HG03060 (cell line): ENCODE data around the gene GAB2.
"Not testable (repeated sequence)": the region's sequence is repeated elsewhere in the genome, so short reads cannot be mapped to it uniquely, and the experiment has no call there.

Experiments
- ATAC-seq: cut with Tn5 transposase; IDR thresholded peaks from one replicate; pipeline ENCODE4 v1.9.1; 2021; ENCODE audit warnings: low read depth, moderate number of reproducible peaks; ENCODE audit not compliant: unreplicated experiment

Gene GAB2

DNA sequence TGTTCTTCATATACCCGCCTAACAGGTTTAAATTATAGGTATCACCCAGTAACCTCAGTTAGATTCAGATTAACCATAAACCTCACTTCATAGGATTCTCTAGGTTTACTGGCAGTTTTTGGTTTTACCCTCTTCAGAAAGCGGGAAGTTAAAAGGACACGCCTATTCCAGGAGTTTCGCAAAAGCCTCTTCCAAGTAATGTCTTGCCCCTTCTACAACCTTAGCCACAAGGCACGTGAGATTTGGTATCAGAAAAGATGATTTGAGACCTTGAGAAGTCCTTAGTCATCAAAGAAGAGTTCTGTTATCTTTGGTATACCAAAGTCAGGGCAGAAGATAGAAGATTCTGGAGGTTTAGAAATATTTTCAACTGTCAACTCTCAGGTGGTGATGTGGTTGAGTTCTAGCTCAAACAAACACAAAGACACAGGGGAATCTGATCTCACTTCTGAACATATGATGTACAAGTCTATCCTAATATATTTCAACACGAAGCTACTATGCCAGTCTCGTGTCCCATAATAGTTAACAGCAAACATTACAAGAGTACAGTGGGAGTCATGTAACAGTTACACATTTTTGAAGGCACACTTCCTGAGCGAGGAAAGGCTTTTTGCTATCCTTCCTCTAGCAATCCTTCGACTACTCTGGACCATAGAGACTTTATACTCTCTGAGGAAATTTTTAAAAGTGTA is 125.4 kb downstream of the GAB2 start:
- ATAC-seq: no peak

DNA sequence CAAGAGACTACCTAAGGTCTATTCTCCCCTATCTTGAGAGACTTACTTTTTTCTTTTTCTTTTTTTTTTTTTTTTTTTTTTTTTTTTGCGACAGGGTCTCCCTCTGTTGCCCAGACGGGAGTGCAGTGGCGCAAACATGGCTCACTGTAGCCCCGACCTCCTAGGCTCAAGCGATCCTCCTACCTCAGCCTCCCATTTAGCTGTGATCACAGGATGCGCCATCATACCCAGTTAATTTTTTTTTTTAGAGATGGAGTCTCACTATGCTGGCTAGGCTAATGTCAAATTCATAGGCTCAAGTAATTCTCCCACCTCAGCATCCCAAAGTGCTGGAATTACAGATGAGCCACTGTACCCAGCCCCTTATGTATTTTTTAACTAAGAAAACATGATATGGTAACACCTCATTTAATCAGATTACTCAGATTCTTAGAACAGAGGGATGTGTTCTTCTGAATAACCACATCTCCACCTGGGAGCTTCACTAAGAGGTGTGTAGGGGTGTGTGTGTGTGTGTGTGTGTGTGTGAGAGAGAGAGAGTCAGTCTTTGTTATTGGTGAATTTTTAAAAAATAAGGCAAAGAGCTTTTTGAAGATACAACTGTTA is 126.0 kb downstream of the GAB2 start:
- no peak for ATAC-seq

DNA sequence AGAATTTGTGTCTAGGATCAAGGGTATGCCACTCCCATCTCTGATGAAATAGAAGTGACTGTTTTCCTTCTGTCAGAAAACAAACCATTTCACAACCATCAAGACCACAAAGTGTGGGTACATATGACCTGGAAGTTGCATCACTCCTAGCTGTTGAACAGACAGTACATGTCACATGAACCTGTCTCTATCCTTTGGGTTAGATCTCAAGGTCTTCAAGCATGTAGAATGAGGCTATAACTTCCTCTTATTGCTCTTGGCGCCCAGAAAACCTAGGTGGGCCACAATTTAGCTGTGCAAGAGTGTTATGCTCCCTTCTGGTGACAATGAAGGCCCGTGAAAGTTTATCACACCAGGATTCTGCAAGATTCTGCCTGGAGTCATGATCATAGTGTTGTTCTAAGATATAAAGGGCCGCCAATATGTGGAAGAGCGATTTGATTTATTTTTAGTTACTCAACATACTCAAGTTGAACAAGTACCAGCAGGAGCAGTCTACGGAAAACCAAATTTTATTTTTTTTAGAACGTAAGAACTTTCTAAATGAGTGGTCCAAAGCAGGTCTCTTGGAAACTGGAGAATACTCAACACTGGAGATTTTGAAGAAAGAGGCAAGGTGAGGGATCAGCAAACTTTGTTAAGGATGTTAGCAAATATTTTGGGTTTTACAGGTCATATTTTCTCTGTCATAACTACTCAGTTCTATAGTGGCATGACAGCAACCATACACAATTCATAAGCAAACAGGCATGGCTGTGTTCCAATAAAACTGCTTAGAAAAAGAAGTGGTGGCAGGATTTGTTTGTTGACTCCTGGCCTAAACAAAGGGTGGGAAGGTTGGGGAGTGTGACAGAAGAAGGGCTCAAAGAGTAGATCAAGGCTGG is 127.1 kb downstream of the GAB2 start:
- ATAC-seq: no peak

DNA sequence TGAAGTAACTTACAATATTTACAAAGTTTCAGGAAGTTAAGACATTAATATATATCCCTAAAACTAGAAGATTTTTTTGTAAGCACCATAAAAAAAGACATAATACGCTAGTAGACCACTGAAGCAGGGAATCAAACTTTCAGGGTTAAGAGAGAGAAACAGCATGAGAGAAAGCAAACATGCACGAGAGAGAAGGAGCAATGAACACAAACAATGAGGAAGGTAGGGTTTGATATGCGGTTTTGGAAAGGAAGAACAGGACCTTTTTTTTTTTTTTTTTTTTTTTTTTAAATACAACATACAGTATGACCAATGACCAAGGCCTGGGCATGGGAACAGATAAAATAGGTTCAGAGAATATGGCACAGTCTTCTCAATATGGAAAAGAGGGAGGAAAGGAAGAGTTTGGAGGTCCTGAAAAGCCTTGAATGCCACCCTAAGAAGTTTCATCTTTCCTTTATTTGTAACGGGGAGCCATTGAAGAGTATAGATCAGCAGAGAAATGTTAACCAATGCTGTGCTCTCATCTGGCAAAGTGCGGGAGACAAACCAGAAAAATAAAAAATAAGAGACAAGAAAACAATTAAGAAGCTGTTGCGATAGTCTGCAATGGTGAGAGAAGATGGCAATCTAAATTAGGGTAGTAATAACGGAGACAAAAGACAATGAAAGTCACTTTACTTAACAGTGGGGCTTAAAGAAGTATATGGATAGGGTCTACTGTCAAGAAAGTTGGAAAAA is 127.9 kb downstream of the GAB2 start:
- no peak for ATAC-seq

DNA sequence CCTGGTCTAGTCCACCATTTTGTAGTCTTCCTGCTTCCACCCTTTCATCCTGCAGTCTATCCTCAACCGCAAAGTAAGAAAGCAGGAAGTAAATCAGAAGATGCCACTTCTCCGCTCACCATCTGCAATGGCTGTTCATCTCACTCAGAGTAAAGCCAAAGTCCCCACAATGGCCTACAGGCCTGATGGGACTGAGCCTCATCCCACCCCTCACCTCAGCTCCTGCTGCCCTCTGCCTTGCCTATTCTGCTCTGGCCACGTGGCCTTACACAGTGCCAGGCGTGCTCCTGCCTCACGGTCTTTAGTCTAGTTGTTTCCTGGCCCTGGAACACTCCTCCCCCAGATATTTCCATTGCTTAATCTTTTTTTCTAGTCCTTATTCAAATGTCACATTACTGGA is 133.4 kb downstream of the GAB2 start:
- no peak for ATAC-seq

DNA sequence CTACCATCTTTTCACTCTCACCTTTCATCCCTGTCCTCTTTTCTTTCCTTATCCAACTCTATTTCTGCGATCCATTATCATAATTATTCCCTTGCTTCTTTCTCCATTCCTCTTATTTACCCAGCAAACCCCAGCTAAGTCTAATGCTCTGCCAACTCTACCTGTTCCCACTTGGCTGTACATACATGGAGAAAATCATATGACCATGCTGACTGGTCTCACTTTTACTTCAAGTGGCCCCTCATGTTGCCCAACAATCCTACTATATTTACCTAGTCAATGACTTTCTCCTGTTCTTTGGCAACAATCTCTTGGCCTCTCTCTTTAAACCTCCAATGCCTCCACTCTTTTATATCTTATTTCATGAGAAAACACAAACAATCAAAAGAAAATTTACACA is 134.8 kb downstream of the GAB2 start:
- no peak for ATAC-seq

DNA sequence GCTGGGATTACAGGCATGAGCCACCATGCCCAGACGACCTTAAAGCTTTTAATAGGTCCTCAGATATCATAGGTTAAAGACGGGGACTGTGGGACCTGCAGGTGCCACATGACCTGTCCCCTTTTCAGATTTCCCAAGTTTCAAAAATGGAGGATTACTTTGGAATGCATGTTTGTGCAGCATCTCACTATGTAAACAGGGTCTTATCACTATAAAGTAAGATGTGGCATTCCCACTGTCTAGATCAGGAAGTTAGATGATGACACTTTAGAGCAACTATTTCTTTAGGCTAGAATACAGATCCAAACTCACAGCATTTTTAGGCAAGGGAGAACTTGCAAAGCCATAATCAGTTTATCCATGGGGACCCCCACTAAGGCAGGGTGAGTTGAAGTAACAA is 136.1 kb downstream of the GAB2 start:
- no peak for ATAC-seq

DNA sequence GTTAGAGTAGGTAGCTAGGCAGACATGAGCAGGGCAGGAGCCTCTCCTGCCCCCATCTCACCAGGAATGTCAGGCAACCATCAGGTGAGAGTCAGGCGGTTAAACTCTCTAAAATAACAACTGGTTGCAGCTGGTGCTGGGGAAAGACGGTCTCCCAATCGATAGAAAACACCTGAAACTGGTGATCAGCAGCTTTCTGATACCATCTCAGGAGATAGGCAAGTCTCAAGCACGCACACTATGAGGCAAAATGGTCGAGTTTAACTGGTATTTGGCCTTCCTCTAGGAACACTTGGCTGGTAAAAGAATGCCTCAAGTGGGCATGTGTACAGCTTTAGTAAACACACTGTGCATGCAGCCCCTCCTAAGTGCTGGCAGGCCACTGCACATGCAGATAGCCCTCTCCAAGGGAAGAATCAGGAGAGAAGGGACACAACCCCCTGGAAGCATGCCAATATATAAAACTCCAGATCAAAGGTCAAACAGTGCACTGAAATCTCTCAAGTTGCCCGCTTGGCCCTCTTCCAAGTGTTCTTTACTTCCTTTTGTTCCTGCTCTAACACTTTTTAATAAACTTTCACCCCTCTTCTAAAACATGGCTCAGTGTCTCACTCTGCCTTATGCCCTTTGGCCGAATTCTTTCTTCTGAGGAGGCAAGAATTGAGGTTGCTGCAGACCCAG is 140.2 kb downstream of the GAB2 start:
- ATAC-seq: no peak

DNA sequence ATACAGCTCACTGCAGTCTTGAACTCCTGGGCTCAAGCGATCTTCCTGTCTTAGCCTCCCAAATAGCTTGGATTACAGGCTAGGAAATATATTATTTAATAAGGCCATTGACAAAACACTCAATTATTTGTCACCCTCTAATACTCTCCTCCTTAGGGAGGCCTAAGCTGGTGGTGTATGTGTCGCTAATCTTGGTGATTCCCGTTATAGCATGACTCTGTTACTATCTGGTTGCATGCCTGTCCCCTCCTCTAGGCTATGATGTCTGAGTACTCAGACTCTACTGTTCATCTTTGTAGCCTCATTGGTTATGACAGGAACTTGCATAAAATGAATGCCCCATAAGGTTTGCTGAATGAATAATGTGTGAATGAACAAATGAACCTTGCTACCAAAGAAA is 141.3 kb downstream of the GAB2 start:
- ATAC-seq: no peak

DNA sequence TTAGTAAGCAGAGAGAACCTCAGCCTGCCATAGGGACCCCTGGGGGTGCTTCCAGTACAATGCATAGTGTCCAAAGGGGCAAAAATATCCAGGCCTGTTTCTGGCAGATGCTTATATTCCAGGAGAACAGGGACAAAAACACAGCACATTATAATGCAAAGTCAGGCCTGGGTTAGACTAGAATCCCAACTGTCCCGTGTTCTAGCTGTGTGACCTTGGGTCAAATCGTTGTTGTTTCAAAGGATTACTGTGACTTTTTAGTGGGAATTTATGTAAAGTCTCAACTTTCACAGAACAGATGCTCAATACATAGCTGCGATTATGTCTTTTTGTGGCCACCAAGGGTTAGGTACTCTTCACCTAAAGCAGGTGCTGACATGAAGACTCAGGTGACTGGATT is 142.9 kb downstream of the GAB2 start:
- ATAC-seq: no peak

DNA sequence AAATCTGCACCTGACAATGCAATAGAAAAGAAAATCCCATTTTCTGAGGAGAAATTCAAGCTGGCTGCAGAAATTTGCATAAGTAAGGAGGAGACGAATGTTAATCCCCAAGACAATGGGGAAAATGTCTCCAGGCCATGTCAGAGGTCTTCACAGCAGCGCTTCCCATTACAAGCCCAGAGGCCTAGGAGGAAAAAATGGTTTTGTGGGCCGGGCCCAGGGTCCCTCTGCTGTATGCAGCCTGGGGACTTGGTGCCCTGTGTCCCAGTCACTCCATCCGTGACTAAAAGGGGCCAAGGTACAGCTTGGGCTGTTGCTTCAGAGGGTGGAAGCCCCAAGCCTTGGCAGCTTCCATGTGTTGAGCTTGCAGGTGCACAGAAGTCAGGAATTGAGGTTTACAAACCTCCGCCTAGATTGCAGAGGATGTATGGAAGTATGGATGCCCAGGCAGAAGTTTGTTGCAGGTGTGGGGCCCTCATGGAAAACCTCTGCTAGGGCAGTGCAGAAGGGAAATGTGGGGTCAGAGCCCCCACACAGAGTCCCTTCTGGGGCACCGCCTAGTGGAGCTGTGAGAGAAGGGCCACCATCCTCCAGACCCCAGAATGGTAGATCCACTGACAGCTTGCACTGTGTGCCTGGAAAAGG is 144.9 kb downstream of the GAB2 start:
- not testable (repeated sequence) for ATAC-seq

DNA sequence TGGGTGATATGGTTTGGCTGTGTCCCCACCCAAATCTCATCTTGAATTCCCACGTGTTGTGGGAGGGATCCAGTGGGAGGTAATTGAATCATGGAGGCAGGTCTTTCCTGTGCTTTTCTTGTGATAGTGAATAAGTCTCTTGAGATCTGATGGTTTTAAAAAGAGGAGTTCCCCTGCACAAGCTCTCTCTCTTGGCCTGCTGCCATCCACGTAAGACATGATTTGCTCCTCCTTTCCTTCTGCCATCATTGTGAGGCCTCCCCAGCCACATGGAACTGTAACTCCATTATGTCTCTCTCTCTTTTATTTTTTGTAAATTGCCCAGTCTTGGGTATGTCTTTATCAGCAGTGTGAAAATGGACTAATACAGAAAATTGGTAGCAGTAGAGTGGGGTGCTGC is 145.8 kb downstream of the GAB2 start:
- not testable (repeated sequence) for ATAC-seq

DNA sequence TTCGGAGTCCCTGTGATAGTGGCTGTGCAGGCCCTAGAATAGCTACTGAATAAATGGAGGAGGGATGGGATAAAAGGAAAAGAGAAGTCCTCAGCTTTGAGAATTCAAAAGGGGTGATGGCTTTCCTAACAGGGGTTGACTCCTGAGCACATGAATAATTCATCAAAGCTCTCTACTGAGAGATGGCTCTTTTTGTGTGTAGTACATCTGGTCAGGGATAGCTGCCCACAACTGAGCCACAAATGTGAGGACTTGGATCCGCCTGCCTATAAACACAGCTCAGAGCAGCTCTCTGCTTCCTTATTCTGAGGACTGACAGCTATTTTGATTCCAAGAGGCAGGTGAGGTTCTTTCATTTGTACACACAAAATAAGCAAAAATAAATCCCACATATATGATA is 146.6 kb downstream of the GAB2 start:
- no peak for ATAC-seq

DNA sequence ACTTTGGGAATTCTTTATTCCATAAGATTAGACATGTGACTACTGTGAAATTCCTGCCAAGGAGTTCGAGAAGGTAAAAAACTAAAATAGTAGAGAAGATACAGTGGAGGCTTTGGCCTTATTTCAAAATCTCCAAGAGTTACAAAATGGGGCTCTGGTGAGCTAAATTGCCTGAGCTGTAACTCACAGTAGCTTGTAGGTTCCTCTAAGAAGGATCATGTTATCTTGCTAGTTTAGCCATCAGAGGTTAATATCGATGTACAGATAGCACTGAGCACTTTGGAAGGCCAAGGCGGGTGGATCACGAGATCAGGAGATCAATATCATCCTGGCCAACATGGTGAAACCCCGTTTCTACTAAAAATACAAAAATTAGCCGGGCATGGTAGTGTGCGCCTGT is 147.8 kb downstream of the GAB2 start:
- no peak for ATAC-seq

DNA sequence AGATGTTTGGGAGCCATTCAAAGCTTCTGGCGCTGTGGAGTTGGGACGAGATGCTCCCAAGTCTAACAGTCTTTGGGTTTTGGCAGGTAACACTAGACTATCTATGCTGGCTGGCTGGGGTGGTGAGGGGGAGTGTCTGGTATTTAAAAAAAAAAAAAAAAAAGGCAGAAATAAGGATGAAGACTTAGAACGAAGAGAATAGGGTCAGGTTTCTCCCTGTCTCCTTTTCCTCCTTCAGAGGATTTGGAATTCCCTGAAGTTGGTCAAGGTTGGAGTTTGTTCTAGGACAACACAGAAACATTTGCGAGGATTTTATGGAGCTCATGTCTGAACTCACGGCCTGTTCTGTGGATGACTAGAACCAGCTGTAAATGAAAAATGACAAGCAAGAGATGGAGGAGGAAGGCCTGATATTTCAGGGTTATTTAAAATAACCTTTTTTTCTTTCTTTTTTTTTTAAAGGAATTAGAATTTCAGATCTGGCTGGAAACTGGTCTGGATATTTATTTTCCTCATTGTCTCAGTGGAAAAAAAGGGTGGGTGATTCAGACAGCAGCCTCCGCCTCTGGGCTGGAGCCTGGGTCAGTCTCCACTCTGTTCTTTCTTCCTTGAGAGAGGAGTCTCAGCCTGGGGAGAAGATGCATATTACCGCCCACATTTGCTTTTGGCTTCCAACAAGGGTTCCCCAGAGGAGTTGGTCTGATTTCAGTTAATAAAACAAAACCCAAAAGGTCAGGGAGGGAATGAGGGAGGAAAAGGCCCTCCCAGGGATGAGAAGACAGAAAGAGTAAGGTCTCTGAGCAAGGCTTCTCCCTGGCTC is 148.8 kb downstream of the GAB2 start:
- ATAC-seq: no peak

DNA sequence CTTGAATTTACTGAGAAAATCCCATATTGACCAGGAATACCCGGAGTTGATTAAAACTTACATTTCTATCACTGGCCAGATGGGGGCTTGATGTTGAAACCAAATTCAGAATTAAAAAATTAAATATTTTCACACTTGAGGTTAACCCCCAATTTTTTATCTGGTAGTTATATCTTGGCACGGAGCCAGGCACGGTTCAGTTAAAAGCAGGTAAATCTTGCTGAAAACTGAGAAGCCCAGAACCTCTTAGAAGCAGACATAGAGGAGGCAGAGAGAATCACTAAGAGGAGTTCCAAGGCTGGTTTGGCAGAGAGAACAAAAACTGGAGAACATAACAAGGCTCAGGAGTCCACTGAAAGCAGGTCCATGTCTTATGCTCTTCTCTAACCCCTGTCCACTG is 151.2 kb downstream of the GAB2 start:
- ATAC-seq: no peak

DNA sequence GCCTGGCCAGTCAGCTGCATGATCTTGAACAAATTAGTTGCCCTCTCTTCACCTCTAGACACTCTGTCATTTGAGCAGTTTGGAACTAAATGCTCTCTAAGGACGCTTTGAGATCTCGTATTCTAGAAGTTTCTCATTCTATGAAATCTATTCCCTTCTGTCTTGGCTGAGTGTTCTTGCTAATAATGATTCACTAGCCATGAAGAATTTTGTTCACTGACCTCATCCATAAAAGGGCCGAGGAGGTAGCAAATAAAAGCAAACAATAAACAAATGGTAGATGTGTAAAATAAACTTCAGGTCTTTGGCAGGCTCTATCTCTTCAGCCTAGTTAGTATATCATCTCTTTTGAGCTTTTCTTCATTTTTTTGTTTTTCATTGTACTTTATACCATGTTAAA is 152.3 kb downstream of the GAB2 start:
- ATAC-seq: no peak

DNA sequence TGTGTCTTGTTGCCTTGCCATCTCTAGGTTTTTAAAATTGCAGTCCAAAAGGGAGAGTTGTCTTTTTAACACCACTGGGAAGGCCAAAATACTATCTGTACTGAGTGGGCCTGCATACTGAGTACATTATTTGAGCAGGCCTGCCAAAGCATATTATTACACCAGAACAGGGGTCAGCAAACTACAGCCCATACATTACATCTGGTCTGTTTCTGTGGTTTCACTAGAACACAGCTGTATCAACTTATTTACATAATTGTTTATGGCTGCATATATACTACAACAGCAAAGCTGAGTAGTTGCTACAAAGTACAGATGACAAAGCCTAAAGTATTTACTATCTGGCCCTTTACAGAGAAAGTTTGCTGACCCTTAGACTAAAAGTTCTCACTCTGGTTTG is 154.9 kb downstream of the GAB2 start:
- no peak for ATAC-seq

DNA sequence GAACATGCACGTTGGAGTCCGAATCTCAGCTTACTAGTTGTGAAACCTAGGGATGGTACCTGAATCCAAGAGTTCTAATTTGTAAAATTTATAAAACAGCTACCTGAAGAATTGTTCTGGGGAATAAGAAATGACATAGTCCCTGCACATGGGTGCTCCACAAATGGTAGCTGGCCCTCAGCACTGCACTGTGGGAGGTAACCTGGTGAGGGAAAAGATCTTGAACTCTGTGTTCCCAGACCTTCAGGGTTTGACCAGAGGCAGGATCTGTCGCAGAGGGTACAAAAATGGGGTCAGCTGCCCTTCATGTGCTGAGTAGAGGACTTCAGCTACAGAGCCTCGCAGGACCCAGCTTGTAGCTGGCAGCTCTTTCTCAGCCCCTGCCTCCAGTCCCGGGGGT is 155.4 kb downstream of the GAB2 start:
- ATAC-seq: no peak
